ENCODE results near the gene IL1RAPL1.
A peak's percentile ranks its signal among the peaks of the same experiment; 100 is the strongest.

The IL1RAPL1 gene

GRCh38 chrX:29477878-29478277 is 890.6 kb downstream of the IL1RAPL1 start:
- H3K27ac ChIP-seq, result no peak overlapping the region
- TF ChIP-seq ZFX (IDR thresholded peaks at IDR 0.05; ENCODE audit: borderline replicate concordance), result no peak
- TF ChIP-seq CTCF (IDR thresholded peaks at IDR 0.05), result no peak

- no peak overlapping the region for H3K27ac ChIP-seq
- TF ChIP-seq CTCF (IDR thresholded peaks at IDR 0.05) (peak; percentile 79), ZFX (IDR thresholded peaks at IDR 0.05; ENCODE audit: borderline replicate concordance) (no peak)
Observed at GRCh38 chrX:29478336-29479069, 891.3 kb downstream of the IL1RAPL1 start.

DNA sequence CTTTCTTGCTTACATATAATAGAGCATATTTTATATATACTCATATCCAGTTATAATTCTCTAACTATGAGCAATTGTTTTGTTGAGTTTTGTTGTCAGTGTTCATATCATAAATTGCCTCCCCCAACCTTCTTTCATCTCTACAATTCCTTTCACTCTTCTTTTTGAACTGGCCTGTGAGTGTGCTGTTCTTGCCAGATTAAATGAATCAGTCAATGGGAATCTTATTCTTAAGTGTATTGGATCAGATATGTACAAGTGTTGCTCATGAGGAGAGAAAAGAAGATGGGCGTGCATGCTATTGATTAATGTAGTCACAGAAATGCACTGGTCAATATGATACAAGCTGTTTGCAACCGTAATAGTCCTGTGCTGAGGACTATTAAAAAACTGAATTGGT is 900.0 kb downstream of the IL1RAPL1 start:
- no peak overlapping the region for H3K27ac ChIP-seq
- TF ChIP-seq CTCF (IDR thresholded peaks at IDR 0.05), result no peak
- no peak for TF ChIP-seq ZFX (IDR thresholded peaks at IDR 0.05; ENCODE audit: borderline replicate concordance)

GRCh38 chrX:29487714-29488113 is 900.5 kb downstream of the IL1RAPL1 start:
- no peak overlapping the region for H3K27ac ChIP-seq
- TF ChIP-seq ZFX (IDR thresholded peaks at IDR 0.05; ENCODE audit: borderline replicate concordance), result no peak
- TF ChIP-seq CTCF (IDR thresholded peaks at IDR 0.05), result no peak

- no peak for TF ChIP-seq CTCF (IDR thresholded peaks at IDR 0.05)
- TF ChIP-seq ZFX (IDR thresholded peaks at IDR 0.05; ENCODE audit: borderline replicate concordance), result no peak
- H3K27ac ChIP-seq, result no peak overlapping the region
Observed at GRCh38 chrX:29488919-29489318, 901.7 kb downstream of the IL1RAPL1 start.

GRCh38 chrX:29490606-29491005 is 903.4 kb downstream of the IL1RAPL1 start:
- TF ChIP-seq CTCF (IDR thresholded peaks at IDR 0.05) (no peak), ZFX (IDR thresholded peaks at IDR 0.05; ENCODE audit: borderline replicate concordance) (no peak)
- no peak overlapping the region for H3K27ac ChIP-seq

- TF ChIP-seq CTCF (IDR thresholded peaks at IDR 0.05) (no peak), ZFX (IDR thresholded peaks at IDR 0.05; ENCODE audit: borderline replicate concordance) (no peak)
- no peak overlapping the region for H3K27ac ChIP-seq
Observed at GRCh38 chrX:29491659-29492058, 904.4 kb downstream of the IL1RAPL1 start.
